Measurements from ENCODE around the gene DNHD1.

Gene DNHD1

GRCh38 chr11:6609502-6610015, 112.5 kb downstream of the DNHD1 start:
- DNase-seq (ENCODE audit: low read depth), result no peak
- no peak for TF ChIP-seq CTCF (IDR thresholded peaks at IDR 0.05; ENCODE audit: control insufficient read depth, extremely low read depth, insufficient read depth)
- H3K4me3 ChIP-seq (ENCODE audit: low read depth, low read length), result no peak overlapping the region

GRCh38 chr11:6610591-6610990, 113.5 kb downstream of the DNHD1 start:
- DNase-seq (ENCODE audit: low read depth), result no peak
- no peak overlapping the region; the same call in 1 of the 2 replicates for H3K4me3 ChIP-seq (ENCODE audit: low read depth, low read length)
- no peak for TF ChIP-seq CTCF (IDR thresholded peaks at IDR 0.05; ENCODE audit: control insufficient read depth, extremely low read depth, insufficient read depth)

- H3K4me3 ChIP-seq (ENCODE audit: low read depth, low read length), result peak overlapping the region; percentile 86
- no peak for TF ChIP-seq CTCF (IDR thresholded peaks at IDR 0.05; ENCODE audit: control insufficient read depth, extremely low read depth, insufficient read depth)
- DNase-seq (ENCODE audit: low read depth), result no peak
Measured at GRCh38 chr11:6611092-6611962, 114.2 kb downstream of the DNHD1 start.

- DNase-seq (ENCODE audit: low read depth), result no peak
- peak overlapping the region; percentile 86 for H3K4me3 ChIP-seq (ENCODE audit: low read depth, low read length)
- no peak for TF ChIP-seq CTCF (IDR thresholded peaks at IDR 0.05; ENCODE audit: control insufficient read depth, extremely low read depth, insufficient read depth)
Measured at GRCh38 chr11:6611963-6612212, 114.8 kb downstream of the DNHD1 start.

- H3K4me3 ChIP-seq (ENCODE audit: low read depth, low read length), result peak within 1 kb of the TSS; percentile 86
- DNase-seq (ENCODE audit: low read depth), result peak; percentile 88
- peak; percentile 48 for TF ChIP-seq CTCF (IDR thresholded peaks at IDR 0.05; ENCODE audit: control insufficient read depth, extremely low read depth, insufficient read depth)
Measured at GRCh38 chr11:6612213-6613041, 115.3 kb downstream of the DNHD1 start, which contains the start of gene TAF10. Gene TAF10, minus strand, starts transcription at chr11:6612216. Its CDS starts 27 bp downstream, at chr11:6612189.

GRCh38 chr11:6613496-6613895, 116.4 kb downstream of the DNHD1 start:
- TF ChIP-seq CTCF (IDR thresholded peaks at IDR 0.05; ENCODE audit: control insufficient read depth, extremely low read depth, insufficient read depth), result no peak
- DNase-seq (ENCODE audit: low read depth), result no peak
- peak overlapping the region; percentile 86 for H3K4me3 ChIP-seq (ENCODE audit: low read depth, low read length)
